ENCODE data around the gene EGR1. TPM values are rescaled to one million over a fixed set of nuclear protein-coding genes. Genes with fewer than 3 reads are reported as not detected.

The EGR1 gene
- total RNA-seq, 1 experiment from 2014 or later, result 83.3 TPM

DNA sequence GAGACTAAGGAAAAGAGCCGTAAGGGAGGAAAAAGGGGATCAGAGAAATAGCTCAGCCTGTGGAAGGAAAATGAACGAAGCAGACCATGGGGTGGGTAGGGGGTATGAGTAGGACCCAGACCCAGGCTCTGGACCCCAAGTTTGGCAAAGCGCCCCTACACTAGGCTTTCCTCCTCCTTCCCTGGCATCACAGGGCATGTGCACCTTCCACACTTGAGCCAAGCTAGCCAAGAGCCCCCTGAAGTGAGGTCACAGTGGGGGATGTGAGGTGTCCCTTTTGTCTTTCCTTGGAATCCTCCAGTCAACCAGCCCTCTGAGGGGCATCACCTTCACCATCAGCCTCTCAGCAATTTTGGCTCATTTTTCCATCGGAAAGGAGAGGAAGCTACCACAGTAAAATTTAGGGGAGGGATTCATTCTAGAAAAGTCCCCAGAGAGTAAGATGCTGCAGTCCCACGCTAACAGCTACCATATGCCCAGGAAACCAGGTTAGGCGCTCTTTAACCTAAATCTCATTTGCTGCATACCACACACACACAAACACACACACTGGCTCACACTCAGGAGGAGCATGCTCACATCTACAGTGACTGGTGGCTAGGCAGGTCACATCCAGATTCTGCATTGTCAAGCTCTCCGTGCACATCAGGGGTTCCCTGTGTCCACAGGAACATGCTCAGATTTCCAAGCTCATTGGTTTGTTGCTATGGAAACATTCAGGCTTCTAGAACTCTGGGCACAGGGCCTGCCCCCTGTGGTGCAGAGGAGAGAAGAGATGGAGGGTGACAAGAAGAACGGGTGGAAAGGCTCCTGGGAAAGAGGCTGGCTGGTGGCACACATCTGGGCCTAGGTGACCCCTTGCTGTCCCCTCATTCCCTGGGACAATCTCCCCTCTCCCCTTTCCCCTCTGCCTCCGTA, 16.5 kb upstream of the EGR1 start:
- TF ChIP-seq, protein P1, sequence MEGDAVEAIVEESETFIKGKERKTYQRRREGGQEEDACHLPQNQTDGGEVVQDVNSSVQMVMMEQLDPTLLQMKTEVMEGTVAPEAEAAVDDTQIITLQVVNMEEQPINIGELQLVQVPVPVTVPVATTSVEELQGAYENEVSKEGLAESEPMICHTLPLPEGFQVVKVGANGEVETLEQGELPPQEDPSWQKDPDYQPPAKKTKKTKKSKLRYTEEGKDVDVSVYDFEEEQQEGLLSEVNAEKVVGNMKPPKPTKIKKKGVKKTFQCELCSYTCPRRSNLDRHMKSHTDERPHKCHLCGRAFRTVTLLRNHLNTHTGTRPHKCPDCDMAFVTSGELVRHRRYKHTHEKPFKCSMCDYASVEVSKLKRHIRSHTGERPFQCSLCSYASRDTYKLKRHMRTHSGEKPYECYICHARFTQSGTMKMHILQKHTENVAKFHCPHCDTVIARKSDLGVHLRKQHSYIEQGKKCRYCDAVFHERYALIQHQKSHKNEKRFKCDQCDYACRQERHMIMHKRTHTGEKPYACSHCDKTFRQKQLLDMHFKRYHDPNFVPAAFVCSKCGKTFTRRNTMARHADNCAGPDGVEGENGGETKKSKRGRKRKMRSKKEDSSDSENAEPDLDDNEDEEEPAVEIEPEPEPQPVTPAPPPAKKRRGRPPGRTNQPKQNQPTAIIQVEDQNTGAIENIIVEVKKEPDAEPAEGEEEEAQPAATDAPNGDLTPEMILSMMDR (conservative IDR thresholded peaks at IDR 0.05), result no peak
- Histone ChIP-seq H3K18ac (ENCODE audit: insufficient read length, low read depth, low read length) (no peak overlapping the region), H3K4me2 (ENCODE audit: insufficient read depth, insufficient read length, low read length) (no peak overlapping the region), H3K79me2 (ENCODE audit: insufficient read depth, low read length) (no peaks in the 10 kb centered on the region), H4K20me1 (ENCODE audit: control insufficient read depth, insufficient read depth, insufficient read length) (no peaks in the 10 kb centered on the region), H2AFZ (ENCODE audit: low read length) (no peak overlapping the region), H2BK20ac (ENCODE audit: low read depth, low read length, poor library complexity, severe bottlenecking) (no peak overlapping the region), H3K4ac (ENCODE audit: low read depth, low read length) (no peak overlapping the region), H2BK5ac (ENCODE audit: insufficient read length, low read length) (no peak overlapping the region), H3K27me3 (ENCODE audit: insufficient read depth, low read length) (no peaks in the 10 kb centered on the region), H3K56ac (ENCODE audit: insufficient read length, low read depth, low read length) (no peak overlapping the region), H3K14ac (ENCODE audit: insufficient read depth, low read length) (no peak overlapping the region), H4K91ac (ENCODE audit: insufficient read length, low read depth, low read length) (no peak overlapping the region), H4K8ac (replicated peaks; ENCODE audit: insufficient read length, low read depth, low read length) (no peak overlapping the region), H3K23me2 (ENCODE audit: insufficient read length, low read depth, low read length, poor library complexity, severe bottlenecking) (no peaks in the 10 kb centered on the region), H3T11ph (ENCODE audit: low read length) (no peak overlapping the region), H2AK5ac (ENCODE audit: insufficient read length, low read length) (no peak overlapping the region), H3K27ac (ENCODE audit: insufficient read length, low read depth, low read length) (no peak overlapping the region), H2BK120ac (ENCODE audit: low read depth, low read length, poor library complexity, severe bottlenecking) (no peak overlapping the region), H3K9ac (ENCODE audit: extremely low read depth, insufficient read length, low read length) (no peak overlapping the region), H3K79me1 (ENCODE audit: insufficient read depth, low read depth, low read length, poor library complexity, severe bottlenecking) (no peaks in the 10 kb centered on the region), H2BK12ac (ENCODE audit: insufficient read length, low read depth, low read length) (no peak overlapping the region), H2BK15ac (ENCODE audit: low read depth, low read length) (no peak overlapping the region), H4K5ac (ENCODE audit: insufficient read length, low read depth, low read length) (no peak overlapping the region), H3K4me1 (ENCODE audit: insufficient read depth, low read length) (no peaks in the 10 kb centered on the region; the same call in 1 of the 2 replicates), H3K9me3 (ENCODE audit: control insufficient read depth, low read depth, low read length) (no peaks in the 10 kb centered on the region), H3K23ac (ENCODE audit: insufficient read length, low read depth, low read length) (no peak overlapping the region)
- H3K27me3 Mint-ChIP-seq (ENCODE audit: low read depth), result peaks cover 4% of the 10 kb centered on the region; the same call in 1 of the 2 replicates
- H3K36me3 Mint-ChIP-seq (ENCODE audit: insufficient read depth in 1 of 3, low read depth in 3 of 3), result peaks cover 0 to 7% (median 2%) of the 10 kb centered on the region in 3 experiments; a peak in 3 of 7 replicates
- no CpG with 5 or more reads among the region's 9 CpGs for WGBS (ENCODE audit: extremely low coverage, insufficient read length, low lambda C conversion rate)
- no peak overlapping the region; a peak in 2 of 7 replicates for H3K27ac Mint-ChIP-seq
- no peaks in the 10 kb centered on the region; a peak in 1 of 5 replicates for H3K9me3 Mint-ChIP-seq
- H3K4me3 Mint-ChIP-seq, result no peak overlapping the region
- peaks cover 22 to 24% of the 10 kb centered on the region in 2 experiments for H3K4me1 Mint-ChIP-seq
- no peak for DNase-seq
